Karpas-422 (cell line): ENCODE data around the gene PLEKHG3. TPM values are rescaled to one million over a fixed set of nuclear protein-coding genes. Genes with fewer than 3 reads are reported as not detected.

Source experiments
- DNase-seq: peaks from one replicate; pipeline ENCODE4 v3.0.0-alpha.2; 2015
- H2AFZ ChIP-seq: fragments of 200-600 bp; sonication (generic); 2 replicates; pipeline ENCODE4 v1.6.1; 2014; ENCODE audit warnings: antibody characterized with exemption, low read length, mixed read lengths
- H3K27ac ChIP-seq: fragments of 200-600 bp; sonication (generic); 2 replicates; pipeline ENCODE4 v1.5.1; 2014; ENCODE audit warnings: mild to moderate bottlenecking, low read length, moderate library complexity
- H3K27me3 ChIP-seq: fragments of 200-600 bp; sonication (generic); 2 replicates; pipeline ENCODE4 v1.6.1; 2014; ENCODE audit warnings: low read length, mixed read lengths
- H3K36me3 ChIP-seq: fragments of 200-600 bp; sonication (generic); 2 replicates; pipeline ENCODE4 v1.6.1; 2014; ENCODE audit warnings: low read length, mixed read lengths; ENCODE audit not compliant: insufficient read depth
- H3K4me1 ChIP-seq: fragments of 200-600 bp; sonication (generic); 2 replicates; pipeline ENCODE4 v1.6.1; 2014; ENCODE audit warnings: mild to moderate bottlenecking, low read length, mixed read lengths
- H3K4me2 ChIP-seq: fragments of 200-600 bp; sonication (generic); 2 replicates; pipeline ENCODE4 v1.6.1; 2014; ENCODE audit warnings: low read length, low read depth, mild to moderate bottlenecking; ENCODE audit not compliant: poor library complexity, severe bottlenecking
- H3K4me3 ChIP-seq: fragments of 200-600 bp; sonication (generic); 2 replicates; pipeline ENCODE4 v1.5.1; 2014; ENCODE audit warnings: mild to moderate bottlenecking, antibody characterized with exemption, low read length, mixed read lengths
- H3K79me2 ChIP-seq: fragments of 200-600 bp; sonication (generic); 2 replicates; pipeline ENCODE4 v1.6.1; 2014; ENCODE audit warnings: mild to moderate bottlenecking, low read length, mixed read lengths
- H3K9ac ChIP-seq: fragments of 200-600 bp; sonication (generic); 2 replicates; pipeline ENCODE4 v1.6.0; 2014; ENCODE audit warnings: low read length
- H3K9me2 ChIP-seq: fragments of 200-600 bp; sonication (generic), shearing (Covaris generic); replicated peaks from 2 replicates; pipeline ENCODE4 v1.6.0; 2014; ENCODE audit warnings: mild to moderate bottlenecking, low read length, moderate library complexity; ENCODE audit not compliant: insufficient read depth
- H3K9me3 ChIP-seq: fragments of 300-700, 200-600 bp; sonication (generic); 2 replicates; pipeline ENCODE4 v1.6.1; 2014; ENCODE audit warnings: low read length, mixed read lengths
- H4K20me1 ChIP-seq: fragments of 200-600 bp; sonication (generic); 2 replicates; pipeline ENCODE4 v1.6.1; 2014; ENCODE audit warnings: mild to moderate bottlenecking, antibody characterized with exemption, low read length, low read depth; ENCODE audit not compliant: insufficient read depth
- total RNA-seq: library from RNA; depleted of rRNA; stranded (reverse); fragments of >200 nt; shearing (Covaris generic); gene quantifications from 2 replicates; pipeline ENCODE4 v1.2.3, GENCODE V29; 2014; ENCODE audit warnings: low replicate concordance

The PLEKHG3 gene
- total RNA-seq, 1 experiment from 2014 or later, result not detected

DNA sequence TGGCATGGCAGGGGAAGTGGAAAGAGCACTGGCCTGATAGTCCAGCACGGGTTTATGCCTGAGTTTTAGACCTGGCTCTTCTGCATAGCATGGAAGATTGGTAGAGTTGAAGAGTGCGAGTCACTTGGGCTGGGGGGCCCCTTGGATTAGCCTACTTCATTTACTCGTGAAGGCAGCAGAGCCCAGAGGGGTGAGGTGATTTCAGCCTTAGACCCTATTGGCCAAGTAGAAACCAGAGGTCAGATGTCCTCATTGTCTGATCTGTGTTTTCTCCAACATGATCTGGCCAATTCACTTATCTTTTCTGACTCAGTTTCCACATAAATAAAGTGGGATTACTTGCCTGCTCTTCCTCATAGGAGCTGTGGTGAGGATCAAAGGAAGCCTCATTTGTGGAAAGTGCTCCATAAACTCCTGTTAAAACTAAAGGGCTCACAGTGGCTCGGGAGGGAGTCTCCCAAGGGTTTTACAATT is 1.9 kb downstream of the PLEKHG3 start:
- Histone ChIP-seq H3K27ac (no peak overlapping the region), H3K4me2 (no peak overlapping the region), H3K79me2 (no peaks in the 10 kb centered on the region), H2AFZ (no peak overlapping the region), H3K4me3 (no peak overlapping the region), H3K27me3 (no peaks in the 10 kb centered on the region), H3K9ac (no peak overlapping the region), H3K9me2 (no peaks in the 10 kb centered on the region), H3K36me3 (no peaks in the 10 kb centered on the region), H4K20me1 (no peaks in the 10 kb centered on the region), H3K9me3 (no peaks in the 10 kb centered on the region), H3K4me1 (no peaks in the 10 kb centered on the region)
- DNase-seq, result no peak

DNA sequence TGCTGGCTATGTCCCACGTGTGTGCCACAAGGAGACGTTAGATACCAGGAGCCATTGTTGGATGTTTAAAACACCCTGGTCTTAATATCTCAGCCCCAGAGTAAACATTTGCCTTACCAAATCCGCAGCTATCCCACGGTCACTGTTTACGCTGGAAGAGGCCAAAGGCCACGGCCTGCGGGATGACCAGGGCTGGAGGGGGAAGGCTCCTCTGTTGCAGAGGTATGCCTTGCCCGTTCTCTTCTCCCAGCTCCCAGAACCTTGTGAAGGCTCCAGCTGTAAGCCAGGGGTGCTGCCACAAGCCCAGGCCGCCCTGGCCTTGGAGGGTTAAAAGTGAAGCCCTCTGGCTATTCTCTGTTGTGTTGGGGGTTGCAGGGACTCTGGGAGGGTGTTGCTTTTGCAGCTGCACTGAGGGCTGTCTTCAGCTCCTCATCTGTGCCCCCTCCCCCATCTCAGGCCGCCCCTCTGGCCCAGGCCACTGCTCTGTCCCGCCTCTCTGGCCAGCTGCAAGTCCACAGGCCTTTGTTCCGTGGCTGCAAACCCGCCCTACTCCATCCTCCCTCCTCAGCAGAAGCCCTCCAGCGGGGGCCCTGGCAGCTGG is 2.5 kb downstream of the PLEKHG3 start:
- Histone ChIP-seq H3K9ac (no peak overlapping the region), H3K9me3 (no peaks in the 10 kb centered on the region), H3K79me2 (no peaks in the 10 kb centered on the region), H3K4me3 (no peak overlapping the region), H3K27ac (no peak overlapping the region), H3K36me3 (no peaks in the 10 kb centered on the region), H2AFZ (no peak overlapping the region), H3K27me3 (no peaks in the 10 kb centered on the region), H4K20me1 (no peaks in the 10 kb centered on the region), H3K4me1 (no peaks in the 10 kb centered on the region), H3K4me2 (no peak overlapping the region), H3K9me2 (no peaks in the 10 kb centered on the region)
- no peak for DNase-seq

DNA sequence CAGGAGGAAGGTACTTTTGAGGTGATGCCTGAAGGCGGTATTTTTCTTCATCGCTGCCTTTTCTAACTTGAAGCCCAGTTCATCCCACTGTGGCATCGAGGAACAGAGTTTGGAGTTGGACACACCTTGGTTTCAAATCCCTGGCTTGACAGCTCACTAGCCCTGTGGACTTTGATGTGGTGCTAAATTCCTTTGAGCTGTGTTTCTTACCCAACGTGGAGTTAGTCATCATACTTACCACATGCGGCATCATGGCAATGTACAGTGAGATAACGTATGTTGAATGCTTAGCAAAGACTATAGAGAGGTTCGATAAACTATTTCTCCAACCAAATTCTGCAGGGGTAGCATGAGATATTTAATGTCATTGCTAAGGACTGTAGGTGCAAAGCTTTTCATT is 3.4 kb downstream of the PLEKHG3 start:
- Histone ChIP-seq H3K79me2 (no peaks in the 10 kb centered on the region), H3K9ac (no peak overlapping the region), H2AFZ (no peak overlapping the region), H3K27me3 (no peaks in the 10 kb centered on the region), H3K9me3 (0 out of 2 replicates have a peak, but pooled peaks cover 3% of the 10 kb centered on the region), H3K4me2 (no peak overlapping the region), H3K9me2 (no peaks in the 10 kb centered on the region), H3K36me3 (no peaks in the 10 kb centered on the region), H3K27ac (no peak overlapping the region), H3K4me3 (no peak overlapping the region), H4K20me1 (no peaks in the 10 kb centered on the region), H3K4me1 (no peaks in the 10 kb centered on the region)
- DNase-seq, result no peak

DNA sequence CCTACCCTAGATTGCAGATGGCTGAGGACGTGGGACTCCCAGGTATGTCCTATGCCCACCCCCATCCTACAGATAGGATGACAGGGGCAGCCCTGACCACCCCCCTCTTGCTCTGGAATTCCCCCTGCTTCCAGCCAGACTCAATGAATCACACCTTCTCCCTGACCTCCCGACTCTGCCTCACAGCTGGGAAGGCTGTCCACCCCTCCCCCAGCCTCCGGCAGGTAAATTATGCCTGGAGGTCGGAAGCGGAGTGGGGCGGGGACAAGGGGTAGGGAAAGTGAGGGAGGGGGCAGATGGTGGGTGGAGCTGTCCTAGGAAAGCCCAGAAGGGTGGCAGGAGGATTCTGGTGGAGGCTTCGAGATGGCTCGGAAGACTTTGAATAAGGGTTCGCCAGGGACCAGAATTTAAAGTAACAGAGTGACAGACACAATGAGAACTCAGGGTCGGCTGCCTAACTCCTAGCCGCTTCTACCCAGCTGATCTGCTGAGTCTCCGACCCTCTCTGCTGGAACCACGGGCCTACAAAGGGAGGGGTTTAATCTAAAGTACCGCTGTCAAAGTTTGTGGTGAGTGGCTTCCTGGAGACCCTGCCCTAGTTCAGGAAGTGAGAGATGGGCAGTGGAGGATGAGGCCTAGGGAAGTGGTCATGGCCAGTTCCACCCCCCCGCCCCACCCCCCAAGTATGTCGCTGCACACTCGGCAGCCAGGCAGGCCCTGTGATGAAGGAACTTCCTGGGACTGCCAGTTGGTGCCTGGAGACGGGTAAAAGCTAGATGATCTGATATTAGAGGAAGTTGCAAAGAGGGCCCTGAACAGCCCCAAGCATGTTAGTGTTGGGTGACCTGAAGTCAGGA is 4.2 kb downstream of the PLEKHG3 start:
- Histone ChIP-seq H2AFZ (no peak overlapping the region), H3K4me1 (no peaks in the 10 kb centered on the region), H3K79me2 (no peaks in the 10 kb centered on the region), H3K36me3 (peaks cover 4% of the 10 kb centered on the region; the same call in 1 of the 2 replicates), H3K27me3 (peaks cover 5% of the 10 kb centered on the region; the same call in 1 of the 2 replicates), H3K27ac (no peak overlapping the region), H4K20me1 (no peaks in the 10 kb centered on the region), H3K4me3 (no peak overlapping the region), H3K4me2 (no peak overlapping the region), H3K9ac (no peak overlapping the region), H3K9me3 (peaks cover 10% of the 10 kb centered on the region; the same call in 1 of the 2 replicates), H3K9me2 (no peaks in the 10 kb centered on the region)
- no peak for DNase-seq

DNA sequence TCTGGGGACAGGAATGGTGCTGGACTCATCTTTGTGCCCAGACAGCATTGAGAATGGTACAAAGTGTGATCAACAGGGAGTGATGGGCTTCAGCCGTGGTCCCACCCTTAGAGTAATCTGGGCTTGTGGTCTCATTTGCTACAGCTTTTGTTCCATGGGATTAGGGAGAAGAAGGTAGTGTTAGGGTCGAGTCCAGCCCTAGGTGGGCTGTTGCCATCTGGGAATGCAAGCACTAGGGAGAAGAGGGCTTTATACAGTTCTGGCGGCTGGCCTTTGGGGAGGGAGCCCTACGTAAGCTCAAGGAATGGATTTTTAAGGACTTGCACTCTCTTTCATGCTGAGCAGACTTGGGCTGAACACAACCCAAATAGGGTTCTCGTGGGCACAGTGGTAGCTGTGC is 4.9 kb downstream of the PLEKHG3 start:
- Histone ChIP-seq H3K9me2 (no peaks in the 10 kb centered on the region), H2AFZ (no peak overlapping the region), H3K79me2 (no peaks in the 10 kb centered on the region), H3K36me3 (peaks cover 7% of the 10 kb centered on the region; the same call in 1 of the 2 replicates), H3K4me2 (no peak overlapping the region), H4K20me1 (no peaks in the 10 kb centered on the region), H3K4me1 (no peaks in the 10 kb centered on the region), H3K4me3 (no peak overlapping the region), H3K27ac (no peak overlapping the region), H3K9me3 (peaks cover 15% of the 10 kb centered on the region; the same call in 1 of the 2 replicates), H3K9ac (no peak overlapping the region), H3K27me3 (peaks cover 7% of the 10 kb centered on the region; the same call in 1 of the 2 replicates)
- DNase-seq, result no peak

DNA sequence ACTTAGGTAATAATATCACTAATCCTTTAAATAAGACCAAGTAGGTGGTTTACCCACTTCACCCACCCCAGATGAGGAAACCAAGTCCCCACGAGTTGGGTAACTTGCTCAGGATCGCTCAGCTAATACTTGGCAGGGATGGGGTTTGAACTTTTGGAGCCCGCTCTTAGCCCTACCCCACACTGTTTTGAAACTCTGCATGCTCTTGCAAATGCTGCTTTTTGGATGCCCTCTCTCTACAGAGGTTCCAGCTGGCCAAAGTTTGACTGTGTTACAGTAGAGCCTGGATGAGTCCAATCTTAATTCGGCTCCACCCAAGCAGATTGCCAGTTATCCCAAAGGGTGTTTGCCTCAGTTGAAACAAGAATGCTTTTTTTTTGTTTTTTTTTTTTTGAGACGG is 6.8 kb downstream of the PLEKHG3 start:
- no peak overlapping the region for H3K4me3 ChIP-seq
- no peaks in the 10 kb centered on the region for H4K20me1 ChIP-seq
- no peaks in the 10 kb centered on the region for H3K4me1 ChIP-seq
- H3K79me2 ChIP-seq, result no peaks in the 10 kb centered on the region
- H2AFZ ChIP-seq, result no peak overlapping the region
- no peak overlapping the region for H3K9ac ChIP-seq
- no peak overlapping the region for H3K27ac ChIP-seq
- peaks cover 7% of the 10 kb centered on the region; the same call in 1 of the 2 replicates for H3K27me3 ChIP-seq
- DNase-seq, result no peak
- no peak overlapping the region for H3K4me2 ChIP-seq
- peaks cover 15% of the 10 kb centered on the region; the same call in 1 of the 2 replicates for H3K9me3 ChIP-seq
- H3K36me3 ChIP-seq, result peaks cover 7% of the 10 kb centered on the region; the same call in 1 of the 2 replicates
- no peaks in the 10 kb centered on the region for H3K9me2 ChIP-seq

DNA sequence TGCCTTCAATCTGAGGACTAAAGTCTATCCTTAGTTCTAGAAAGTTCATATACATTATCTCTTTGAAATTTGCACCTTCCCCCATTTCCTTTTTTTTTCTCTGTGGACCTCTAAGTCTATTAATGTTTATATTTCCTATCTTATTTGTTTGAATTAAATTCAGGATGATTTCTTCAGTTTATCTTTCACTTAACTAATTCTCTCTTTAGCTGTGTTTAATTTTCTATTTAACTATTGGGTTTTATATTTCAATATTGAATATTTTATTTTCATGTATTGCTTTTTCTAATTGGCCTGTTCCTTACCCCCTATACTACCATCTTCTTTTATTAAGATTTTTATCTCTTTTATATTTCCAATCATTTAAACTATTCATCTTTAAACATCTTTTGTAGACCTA is 9.5 kb downstream of the PLEKHG3 start:
- no peak overlapping the region for H3K9ac ChIP-seq
- no peak overlapping the region for H3K4me2 ChIP-seq
- H4K20me1 ChIP-seq, result no peaks in the 10 kb centered on the region
- H3K9me3 ChIP-seq, result peaks cover 15% of the 10 kb centered on the region; the same call in 1 of the 2 replicates
- no peaks in the 10 kb centered on the region for H3K9me2 ChIP-seq
- peaks cover 7% of the 10 kb centered on the region; the same call in 1 of the 2 replicates for H3K36me3 ChIP-seq
- no peak overlapping the region for H3K27ac ChIP-seq
- no peak overlapping the region for H2AFZ ChIP-seq
- no peaks in the 10 kb centered on the region for H3K4me1 ChIP-seq
- H3K27me3 ChIP-seq, result peaks cover 7% of the 10 kb centered on the region; the same call in 1 of the 2 replicates
- DNase-seq, result no peak
- H3K79me2 ChIP-seq, result no peaks in the 10 kb centered on the region
- H3K4me3 ChIP-seq, result no peak overlapping the region

DNA sequence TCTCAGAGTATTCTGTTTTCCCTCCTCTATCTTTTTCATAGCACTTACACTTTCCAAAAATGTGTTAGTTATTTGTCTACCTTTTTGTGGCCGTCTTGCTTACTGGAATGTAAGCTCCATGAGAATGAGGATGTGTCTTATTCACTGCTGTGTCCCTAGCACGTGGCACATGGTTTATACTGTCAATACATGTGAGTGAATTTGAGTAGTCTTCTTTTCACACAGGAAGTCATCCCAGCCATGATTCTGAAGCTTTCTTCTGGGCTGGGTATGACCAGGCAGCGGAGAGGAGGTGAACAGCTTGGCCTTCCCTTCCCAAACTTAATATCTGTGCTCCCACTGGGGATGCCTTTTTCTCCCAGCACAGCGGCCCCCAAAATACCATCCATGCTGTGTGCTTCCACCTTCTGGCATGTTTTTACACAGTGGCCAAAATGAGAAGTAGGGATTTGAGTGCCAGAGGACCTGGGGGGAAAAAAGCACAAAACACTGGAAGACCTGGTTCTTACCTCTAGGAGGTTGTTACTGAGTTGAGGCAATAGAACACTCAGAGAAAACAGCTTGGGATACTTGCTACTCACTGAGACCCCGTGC is 10.3 kb downstream of the PLEKHG3 start:
- Histone ChIP-seq H3K27ac (no peak overlapping the region), H3K36me3 (peaks cover 7% of the 10 kb centered on the region; the same call in 1 of the 2 replicates), H3K4me2 (no peak overlapping the region), H3K4me3 (no peak overlapping the region), H4K20me1 (no peaks in the 10 kb centered on the region), H3K9ac (no peak overlapping the region), H3K27me3 (peaks cover 7% of the 10 kb centered on the region; the same call in 1 of the 2 replicates), H3K4me1 (no peaks in the 10 kb centered on the region), H2AFZ (no peak overlapping the region), H3K9me3 (peaks cover 15% of the 10 kb centered on the region; the same call in 1 of the 2 replicates), H3K9me2 (no peaks in the 10 kb centered on the region), H3K79me2 (no peaks in the 10 kb centered on the region)
- no peak for DNase-seq
